Stimulated activated CD4-positive, alpha-beta T cell treated with anti-CD3 and anti-CD28 coated beads, TNF-alpha, amount 100 ng/mL, for 24 hours (primary cell): Measurements from ENCODE around the gene VWC2.

ENCODE experiments used
- DNase-seq, 3 experiments: peaks; one replicate each; pipeline ENCODE4 v3.0.0-alpha.2; 2020; ENCODE audit warnings: low read depth in 3 of 3

VWC2 gene

GRCh38 chr7:49773218-49773935 lies at the start of gene VWC2:
TSS of gene VWC2 (plus strand) at chr7:49773638. CDS start at chr7:49775436, 1,798 bp downstream.
- DNase-seq = no peak

- no peak for DNase-seq
Observed at GRCh38 chr7:49724071-49724470, 49.4 kb upstream of the VWC2 start.

GRCh38 chr7:49731836-49732235 lies 41.6 kb upstream of the VWC2 start:
- DNase-seq = no peak

GRCh38 chr7:49762666-49763065 lies 10.8 kb upstream of the VWC2 start:
- no peak for DNase-seq

- no peak for DNase-seq
Observed at GRCh38 chr7:49763791-49764190, 9.6 kb upstream of the VWC2 start.

- no peak for DNase-seq
Observed at GRCh38 chr7:49766966-49767365, 6.5 kb upstream of the VWC2 start.

- no peak for DNase-seq
Observed at GRCh38 chr7:49767719-49768118, 5.7 kb upstream of the VWC2 start.

GRCh38 chr7:49768254-49768653 lies 5.2 kb upstream of the VWC2 start:
- DNase-seq = no peak

- DNase-seq = no peak
Observed at GRCh38 chr7:49768835-49769234, 4.6 kb upstream of the VWC2 start.

- DNase-seq = no peak
Observed at GRCh38 chr7:49769285-49769857, 4.1 kb upstream of the VWC2 start.

GRCh38 chr7:49770838-49771237 lies 2.6 kb upstream of the VWC2 start:
- DNase-seq = no peak

GRCh38 chr7:49771427-49772176 lies 1.8 kb upstream of the VWC2 start:
- DNase-seq = no peak

- no peak for DNase-seq
Observed at GRCh38 chr7:49772916-49773217, 571 bp upstream of the VWC2 start.

- no peak for DNase-seq
Observed at GRCh38 chr7:49773936-49774458, 559 bp downstream of the VWC2 start.

- no peak for DNase-seq
Observed at GRCh38 chr7:49774459-49775064, 1.1 kb downstream of the VWC2 start.

- no peak for DNase-seq
Observed at GRCh38 chr7:49775065-49775948, 1.9 kb downstream of the VWC2 start.

GRCh38 chr7:49775949-49776443 lies 2.6 kb downstream of the VWC2 start:
- no peak for DNase-seq

- DNase-seq = no peak
Observed at GRCh38 chr7:49776994-49777393, 3.6 kb downstream of the VWC2 start.

GRCh38 chr7:49778731-49779270 lies 5.4 kb downstream of the VWC2 start:
- DNase-seq = no peak

- no peak for DNase-seq
Observed at GRCh38 chr7:49780953-49781352, 7.5 kb downstream of the VWC2 start.

- DNase-seq = no peak
Observed at GRCh38 chr7:49781996-49782395, 8.6 kb downstream of the VWC2 start.
